Neural cell (in vitro differentiated cells): Measurements from ENCODE around the gene HSP90AA1. TPM values are rescaled to one million over a fixed set of nuclear protein-coding genes. Genes with fewer than 3 reads are reported as not detected.
"Not testable (repeated sequence)": the region's sequence is repeated elsewhere in the genome, so short reads cannot be mapped to it uniquely, and the experiment has no call there.

ENCODE experiments used
- H2AFZ ChIP-seq: fragments of 200-600, 300-800 bp; sonication (generic), shearing (Covaris generic); 2 replicates; pipeline ENCODE4 v1.6.0; 2014; ENCODE audit warnings: low read depth, mild to moderate bottlenecking, antibody characterized with exemption, low read length, moderate library complexity
- H3F3A ChIP-seq: fragments of 200-600 bp; shearing (Covaris generic); 2 replicates; pipeline ENCODE4 v1.6.1; 2016; ENCODE audit warnings: mild to moderate bottlenecking, moderate library complexity, mixed read lengths, antibody characterized with exemption, low read length; ENCODE audit not compliant: insufficient read depth, poor library complexity, severe bottlenecking
- H3K27ac ChIP-seq: fragments of 200-600, 300-800 bp; sonication (generic), shearing (Covaris generic); 2 replicates; pipeline ENCODE4 v1.5.1; 2014; ENCODE audit warnings: mild to moderate bottlenecking, low read length, moderate library complexity
- H3K27me3 ChIP-seq: fragments of 300-800, 200-600 bp; sonication (generic), shearing (Covaris generic); 2 replicates; pipeline ENCODE4 v1.6.0; 2014; ENCODE audit warnings: mild to moderate bottlenecking, low read depth, low read length, moderate library complexity; ENCODE audit not compliant: insufficient read depth
- H3K36me3 ChIP-seq: fragments of 300-800, 200-600 bp; sonication (generic), shearing (Covaris generic); 2 replicates; pipeline ENCODE4 v1.5.1; 2014; ENCODE audit warnings: mild to moderate bottlenecking, antibody characterized with exemption, low read length, moderate library complexity; ENCODE audit not compliant: insufficient read depth
- H3K4me2 ChIP-seq: fragments of 300-800, 200-600 bp; sonication (generic), shearing (Covaris generic); 2 replicates; pipeline ENCODE4 v1.6.0; 2014; ENCODE audit warnings: mild to moderate bottlenecking, low read length
- H3K4me3 ChIP-seq: fragments of 300-800, 200-600 bp; sonication (generic), shearing (Covaris generic); 2 replicates; pipeline ENCODE4 v1.5.1; 2014; ENCODE audit warnings: mild to moderate bottlenecking, low read length, moderate library complexity
- H3K79me2 ChIP-seq: fragments of 200-600 bp; shearing (Covaris generic); replicated peaks from 2 replicates; pipeline ENCODE4 v1.6.0; 2014; ENCODE audit warnings: mild to moderate bottlenecking, low read length, moderate library complexity; ENCODE audit not compliant: insufficient read depth
- H3K9ac ChIP-seq: fragments of 300-800, 200-600 bp; sonication (generic), shearing (Covaris generic); 2 replicates; pipeline ENCODE4 v1.6.1; 2016; ENCODE audit warnings: mild to moderate bottlenecking, low read length, mixed read lengths
- H3K9me2 ChIP-seq: fragments of 200-600 bp; shearing (Covaris generic); 2 replicates; pipeline ENCODE4 v1.6.1; 2016; ENCODE audit warnings: mild to moderate bottlenecking, low read length, mixed read lengths; ENCODE audit not compliant: insufficient read depth
- H3K9me3 ChIP-seq: fragments of 200-600, 300-800 bp; sonication (generic), shearing (Covaris generic); 2 replicates; pipeline ENCODE4 v1.6.1; 2016; ENCODE audit warnings: mild to moderate bottlenecking, mixed run types, low read length, moderate library complexity, mixed read lengths
- H4K20me1 ChIP-seq: fragments of 200-600 bp; shearing (Covaris generic); 2 replicates; pipeline ENCODE4 v1.6.1; 2016; ENCODE audit warnings: mild to moderate bottlenecking, mixed run types; ENCODE audit not compliant: insufficient read depth
- EP300 ChIP-seq: fragments of 450-650 bp; conservative IDR thresholded peaks from 2 replicates; pipeline ENCODE4 v1.6.1; 2014; ENCODE audit warnings: antibody characterized with exemption, mild to moderate bottlenecking, moderate library complexity; ENCODE audit not compliant: poor library complexity, severe bottlenecking
- EZH2 ChIP-seq: fragments of 200-600, 300-800 bp; shearing (Covaris generic), sonication (generic); IDR thresholded peaks from 2 replicates; pipeline ENCODE4 v1.6.1; 2014; ENCODE audit warnings: antibody characterized with exemption, low read length, borderline replicate concordance, mild to moderate bottlenecking; ENCODE audit not compliant: insufficient read depth, poor library complexity, severe bottlenecking
- MXI1 ChIP-seq: fragments of 450-650 bp; conservative IDR thresholded peaks from 2 replicates; pipeline ENCODE4 v1.6.1; 2014; ENCODE audit warnings: antibody characterized with exemption, mild to moderate bottlenecking; ENCODE audit not compliant: poor library complexity, severe bottlenecking
- POLR2AphosphoS5 ChIP-seq: IDR thresholded peaks from 2 replicates; pipeline ENCODE4 v1.6.1; 2012
- RAD21 ChIP-seq: fragments of 450-650 bp; conservative IDR thresholded peaks from 2 replicates; pipeline ENCODE4 v1.6.1; 2014; ENCODE audit warnings: antibody characterized with exemption, mild to moderate bottlenecking, moderate library complexity
- REST ChIP-seq: IDR thresholded peaks from 2 replicates; pipeline ENCODE4 v1.6.1; 2012; ENCODE audit warnings: borderline replicate concordance
- SMC3 ChIP-seq: fragments of 450-650 bp; conservative IDR thresholded peaks from 2 replicates; pipeline ENCODE4 v1.6.1; 2014; ENCODE audit warnings: antibody characterized with exemption, mild to moderate bottlenecking, moderate library complexity; ENCODE audit not compliant: poor library complexity
- TAF1 ChIP-seq: IDR thresholded peaks from 2 replicates; pipeline ENCODE4 v1.6.1; 2012; ENCODE audit warnings: low read depth
- polyA plus RNA-seq: library from polyadenylated mRNA; depleted of rRNA; stranded (reverse); fragments of >200 nt; gene quantifications from 2 replicates; pipeline ENCODE4 v1.2.3, GENCODE V29; 2014
- TF ChIP-seq, protein P1 (sequence below): fragments of 450-650 bp; IDR thresholded peaks from 2 replicates; pipeline ENCODE4 v1.5.1; 2014; ENCODE audit warnings: antibody characterized with exemption, mild to moderate bottlenecking, moderate library complexity; ENCODE audit not compliant: poor library complexity, severe bottlenecking

Gene HSP90AA1
- polyA plus RNA-seq, 1 donor from 2014 or later = 206 TPM

DNA sequence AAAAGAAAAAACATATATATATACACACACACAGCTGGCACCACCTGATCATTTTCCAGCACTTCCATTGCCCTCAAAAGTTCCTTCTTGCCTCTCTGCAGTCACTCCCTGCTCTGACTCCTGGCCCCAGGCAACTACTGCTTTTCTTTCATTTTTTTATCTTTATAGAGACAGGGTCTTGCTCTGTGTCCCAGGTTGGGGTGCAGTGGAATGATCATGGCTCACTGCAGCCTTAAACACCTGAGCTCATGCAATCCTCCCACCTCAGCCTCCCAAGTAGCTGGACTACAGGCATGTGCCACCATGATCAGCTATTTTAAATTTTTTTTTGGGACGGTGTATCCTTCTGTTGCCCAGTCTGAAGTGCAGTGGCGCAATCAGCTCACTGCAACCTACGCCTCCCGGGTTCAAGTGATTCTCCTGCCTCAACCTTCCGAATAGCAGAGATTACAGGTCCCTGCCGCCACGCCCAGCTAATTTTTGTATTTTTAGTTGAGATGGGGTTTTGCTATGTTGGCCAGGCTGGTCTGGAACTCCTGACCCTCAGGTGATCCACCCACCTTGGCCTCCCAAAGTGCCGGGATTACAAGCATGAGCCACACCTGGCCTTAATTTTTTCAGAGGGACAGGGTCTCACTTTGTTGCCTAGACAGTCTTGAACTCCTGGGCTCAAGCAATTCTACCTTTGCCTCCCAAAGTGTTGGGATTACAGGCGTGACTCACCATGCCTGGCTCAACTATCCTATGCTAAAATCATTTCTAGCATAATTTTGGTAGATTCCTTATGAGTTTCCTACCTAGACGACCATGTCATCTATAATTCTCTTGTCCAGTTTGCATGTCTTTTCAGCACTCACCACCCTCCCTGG lies 7.8 kb downstream of the HSP90AA1 start:
- Histone ChIP-seq H3K36me3 (no peaks in the 10 kb centered on the region), H3K79me2 (no peaks in the 10 kb centered on the region), H3K27ac (no peak overlapping the region), H3K4me3 (no peak overlapping the region), H3K9ac (no peak overlapping the region), H2AFZ (no peak overlapping the region), H3K9me3 (no peaks in the 10 kb centered on the region), H3F3A (no peaks in the 10 kb centered on the region), H3K4me2 (no peak overlapping the region), H3K9me2 (no peaks in the 10 kb centered on the region), H4K20me1 (no peaks in the 10 kb centered on the region), H3K27me3 (no peaks in the 10 kb centered on the region)
- TF ChIP-seq RAD21 (no peak), TAF1 (no peak), POLR2AphosphoS5 (no peak), EZH2 (no peak), MXI1 (no peak), REST (no peak), EP300 (no peak), SMC3 (no peak)
- TF ChIP-seq, protein P1, sequence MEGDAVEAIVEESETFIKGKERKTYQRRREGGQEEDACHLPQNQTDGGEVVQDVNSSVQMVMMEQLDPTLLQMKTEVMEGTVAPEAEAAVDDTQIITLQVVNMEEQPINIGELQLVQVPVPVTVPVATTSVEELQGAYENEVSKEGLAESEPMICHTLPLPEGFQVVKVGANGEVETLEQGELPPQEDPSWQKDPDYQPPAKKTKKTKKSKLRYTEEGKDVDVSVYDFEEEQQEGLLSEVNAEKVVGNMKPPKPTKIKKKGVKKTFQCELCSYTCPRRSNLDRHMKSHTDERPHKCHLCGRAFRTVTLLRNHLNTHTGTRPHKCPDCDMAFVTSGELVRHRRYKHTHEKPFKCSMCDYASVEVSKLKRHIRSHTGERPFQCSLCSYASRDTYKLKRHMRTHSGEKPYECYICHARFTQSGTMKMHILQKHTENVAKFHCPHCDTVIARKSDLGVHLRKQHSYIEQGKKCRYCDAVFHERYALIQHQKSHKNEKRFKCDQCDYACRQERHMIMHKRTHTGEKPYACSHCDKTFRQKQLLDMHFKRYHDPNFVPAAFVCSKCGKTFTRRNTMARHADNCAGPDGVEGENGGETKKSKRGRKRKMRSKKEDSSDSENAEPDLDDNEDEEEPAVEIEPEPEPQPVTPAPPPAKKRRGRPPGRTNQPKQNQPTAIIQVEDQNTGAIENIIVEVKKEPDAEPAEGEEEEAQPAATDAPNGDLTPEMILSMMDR = no peak

DNA sequence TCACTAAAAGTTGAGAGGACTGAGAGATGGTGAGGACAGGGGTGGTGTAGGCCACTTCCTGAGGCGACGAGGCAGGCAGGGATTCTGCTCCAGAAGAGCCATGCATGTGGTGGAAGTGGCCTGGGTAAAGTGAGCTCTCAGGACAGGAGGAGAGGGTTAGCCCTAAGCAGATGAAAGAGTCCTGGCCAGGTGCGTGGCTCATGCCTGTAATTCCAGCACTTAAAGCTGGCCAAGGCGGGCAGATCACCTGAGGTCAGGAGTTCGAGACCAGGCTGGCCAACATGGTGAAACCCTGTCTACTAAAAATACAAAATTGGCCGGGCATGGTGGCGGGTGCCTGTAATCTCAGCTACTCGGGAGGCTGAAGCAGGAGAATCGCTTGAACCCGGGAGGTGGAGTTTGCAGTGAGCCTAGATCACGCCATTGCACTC lies 8.5 kb downstream of the HSP90AA1 start:
- not testable (repeated sequence) for H3K27me3 ChIP-seq, H3K27ac ChIP-seq, H3K9me2 ChIP-seq, H3K36me3 ChIP-seq, H3K9ac ChIP-seq, H3F3A ChIP-seq, H3K4me3 ChIP-seq, H2AFZ ChIP-seq, H3K4me2 ChIP-seq, H3K79me2 ChIP-seq, H3K9me3 ChIP-seq, H4K20me1 ChIP-seq
